Retina (tissue), 1 donor: ENCODE data around the gene ART4.

Source experiments
- DNase-seq: peaks from one replicate; pipeline ENCODE4 v3.0.0-alpha.2; 2016

ART4 gene

DNA sequence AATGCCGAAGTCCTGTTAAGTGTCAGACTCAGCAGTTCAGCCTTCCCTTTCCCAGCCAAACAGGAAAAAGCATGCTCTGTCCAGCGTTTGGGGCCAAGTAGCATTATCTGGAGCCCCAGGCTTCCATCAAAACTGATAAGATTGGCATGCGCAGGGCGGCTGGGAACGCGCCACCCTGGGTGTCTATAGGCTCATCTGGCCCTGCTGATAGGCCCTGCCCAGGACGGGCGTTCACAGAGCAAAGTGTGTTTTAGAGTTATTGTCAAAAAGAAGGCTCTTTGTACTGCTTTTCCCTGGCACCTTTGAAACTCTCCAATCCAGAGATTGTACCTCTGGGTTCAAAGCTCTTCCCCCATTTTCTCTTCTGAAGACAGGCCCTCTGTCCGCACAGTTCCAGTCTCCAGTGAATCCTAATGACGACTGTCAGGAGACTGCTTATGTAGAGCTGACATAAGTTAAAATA lies at the start of gene ART4:
Gene ART4, minus strand, starts transcription at position 102 of the 463 bp plus-strand sequence. CDS start 413 bp downstream, outside the sequence.
- DNase-seq: no peak

DNA sequence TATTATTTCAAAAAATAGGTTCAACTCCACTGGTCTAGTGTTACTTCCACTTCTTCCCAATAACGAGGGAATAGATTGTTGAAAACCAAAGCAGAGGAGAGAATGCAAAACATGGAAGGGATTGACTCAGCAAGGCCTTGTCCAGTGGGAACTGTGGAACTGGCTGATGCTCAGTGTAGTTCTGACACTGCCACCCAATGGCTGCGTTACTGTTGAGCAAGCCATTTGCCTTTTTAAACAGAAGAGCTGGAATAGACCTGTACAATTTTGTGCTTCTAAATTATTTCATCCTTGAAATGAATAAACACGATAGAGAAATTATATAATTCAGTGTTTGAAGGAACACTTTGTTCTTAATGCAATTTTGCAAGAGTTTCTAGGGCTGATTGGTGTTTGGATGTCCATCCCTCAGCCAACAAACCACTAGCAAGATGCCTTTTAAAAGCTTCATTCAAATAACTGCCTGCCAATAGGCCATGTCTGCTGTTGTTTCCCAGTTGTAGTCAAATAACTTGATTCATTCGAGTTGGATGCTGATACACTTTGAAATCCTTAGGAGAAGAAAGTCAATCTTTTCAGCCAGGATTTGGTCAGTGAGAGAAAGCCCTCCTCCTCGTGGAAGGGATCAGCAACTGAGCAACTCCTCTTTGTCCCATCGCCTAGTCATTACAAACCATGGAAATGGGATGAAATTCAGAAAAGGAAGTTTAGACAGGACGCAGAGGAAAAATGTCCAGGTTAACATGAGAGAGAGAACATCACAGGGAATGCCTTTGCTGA lies 49.6 kb upstream of the ART4 start:
- DNase-seq: no peak

DNA sequence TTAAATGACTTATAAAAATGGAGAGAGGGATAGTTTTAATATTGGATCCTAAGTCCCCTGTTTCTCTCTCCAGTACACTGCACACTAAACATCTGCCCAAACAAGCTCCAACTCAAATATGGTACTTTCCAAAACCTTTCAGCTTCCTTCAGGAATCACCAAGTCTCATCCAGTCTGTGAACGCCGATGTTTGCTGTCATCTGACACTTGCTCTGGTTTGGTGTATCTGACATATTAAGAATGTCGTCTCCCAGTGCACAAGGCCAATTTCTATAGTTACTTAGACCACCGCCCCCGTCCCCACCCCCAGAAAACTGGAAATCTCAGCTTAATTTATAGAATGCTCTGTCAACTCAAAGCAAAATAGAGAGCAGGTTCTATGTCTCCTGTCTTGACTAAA lies 47.4 kb upstream of the ART4 start:
- no peak for DNase-seq

- no peak for DNase-seq
Observed at GRCh38 chr12:14886271-14886670, 42.9 kb upstream of the ART4 start.

DNA sequence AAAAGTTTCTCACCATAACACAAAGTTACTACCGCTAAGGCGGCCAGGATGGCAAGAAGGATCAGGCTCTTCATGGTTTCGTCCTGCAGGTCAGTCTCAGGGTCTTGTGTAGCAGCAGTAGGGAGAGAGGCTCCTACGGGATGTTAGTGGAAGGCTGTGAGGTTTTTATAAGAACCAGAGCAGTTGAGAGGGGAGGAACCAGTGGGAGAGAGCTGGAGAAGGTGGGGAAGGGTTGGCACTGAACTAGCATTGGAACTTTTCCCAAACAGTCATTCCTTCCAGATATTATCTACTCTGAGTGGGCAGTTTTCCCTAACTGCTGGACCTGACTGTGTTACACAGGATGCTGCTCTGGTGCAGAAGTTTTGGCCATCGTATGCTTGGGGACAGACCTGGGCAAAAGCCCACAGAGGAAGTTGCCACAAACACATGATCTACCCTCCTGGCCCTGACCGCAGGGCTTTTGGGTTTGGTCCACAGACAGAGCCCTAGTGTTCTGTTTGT lies 42.4 kb upstream of the ART4 start, which contains the start of gene MGP:
Gene MGP, minus strand, starts transcription at position 137 of the 504 bp plus-strand sequence. Its CDS starts 63 bp downstream, at position 74.
- DNase-seq: no peak

DNA sequence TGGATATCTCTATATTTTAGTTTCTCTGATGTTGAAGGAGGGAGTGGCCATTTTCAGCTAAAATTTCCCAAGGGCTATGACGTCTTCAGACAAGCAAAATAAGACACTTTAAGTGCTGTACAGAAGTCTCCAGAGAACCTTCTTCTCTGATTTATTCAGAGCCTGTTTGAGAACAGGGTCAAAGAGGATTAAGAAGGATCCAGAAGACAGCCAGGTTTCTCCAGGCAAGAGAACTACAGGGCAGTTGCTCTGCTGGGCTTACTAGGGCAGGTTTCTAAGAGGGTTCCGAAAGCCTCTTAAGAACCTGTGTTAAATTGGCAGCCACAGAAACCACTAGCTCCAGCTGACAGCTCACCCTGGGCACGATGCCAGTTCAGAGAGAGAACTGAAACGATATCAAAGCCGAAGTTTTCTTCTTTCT lies 41.1 kb upstream of the ART4 start:
- peak; percentile 38 for DNase-seq

DNA sequence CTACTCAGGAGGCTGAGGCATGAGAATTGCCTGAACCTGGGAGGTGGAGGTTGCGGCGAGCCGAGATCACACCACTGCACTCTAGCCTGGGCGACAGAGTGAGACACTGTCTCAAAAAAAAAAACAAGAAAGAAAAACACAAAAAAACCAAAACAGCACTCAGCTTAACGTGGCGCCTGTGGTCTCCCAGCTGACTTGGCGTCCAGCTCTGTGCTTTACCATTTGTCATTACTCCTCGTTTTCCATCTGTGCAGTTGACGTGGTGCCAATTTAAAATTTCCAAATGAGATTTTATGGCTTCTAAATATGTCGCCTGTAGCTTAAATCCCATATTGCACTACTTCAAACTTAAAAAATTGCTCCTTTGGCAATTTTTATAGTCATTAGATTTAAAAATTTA lies 40.4 kb upstream of the ART4 start:
- no peak for DNase-seq

DNA sequence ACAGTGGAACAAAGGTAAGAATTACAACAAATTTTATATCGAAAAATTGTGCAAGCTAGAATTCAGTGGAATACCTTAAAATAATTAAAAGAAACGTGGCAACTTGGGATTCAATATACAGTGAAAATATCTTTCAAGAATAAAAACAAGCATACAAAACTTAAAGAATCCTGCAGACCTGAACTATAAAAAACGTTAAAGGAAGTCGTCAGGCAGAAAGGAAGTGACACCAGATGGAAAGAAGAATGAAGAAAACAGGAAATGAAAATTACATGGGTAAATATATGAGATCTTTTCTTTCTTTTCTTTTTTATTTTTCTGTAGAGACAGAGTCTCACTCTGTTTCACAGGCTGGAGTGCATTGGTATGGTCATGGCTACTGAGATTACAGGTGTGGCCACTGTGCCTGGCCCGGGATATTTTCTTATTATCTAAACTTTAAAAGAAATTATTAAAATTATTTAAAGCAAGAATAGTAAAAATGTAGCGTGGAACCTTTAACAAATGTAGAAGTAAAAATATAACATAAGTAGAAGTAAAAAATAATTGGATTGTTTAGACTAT lies 37.6 kb upstream of the ART4 start:
- DNase-seq: no peak

DNA sequence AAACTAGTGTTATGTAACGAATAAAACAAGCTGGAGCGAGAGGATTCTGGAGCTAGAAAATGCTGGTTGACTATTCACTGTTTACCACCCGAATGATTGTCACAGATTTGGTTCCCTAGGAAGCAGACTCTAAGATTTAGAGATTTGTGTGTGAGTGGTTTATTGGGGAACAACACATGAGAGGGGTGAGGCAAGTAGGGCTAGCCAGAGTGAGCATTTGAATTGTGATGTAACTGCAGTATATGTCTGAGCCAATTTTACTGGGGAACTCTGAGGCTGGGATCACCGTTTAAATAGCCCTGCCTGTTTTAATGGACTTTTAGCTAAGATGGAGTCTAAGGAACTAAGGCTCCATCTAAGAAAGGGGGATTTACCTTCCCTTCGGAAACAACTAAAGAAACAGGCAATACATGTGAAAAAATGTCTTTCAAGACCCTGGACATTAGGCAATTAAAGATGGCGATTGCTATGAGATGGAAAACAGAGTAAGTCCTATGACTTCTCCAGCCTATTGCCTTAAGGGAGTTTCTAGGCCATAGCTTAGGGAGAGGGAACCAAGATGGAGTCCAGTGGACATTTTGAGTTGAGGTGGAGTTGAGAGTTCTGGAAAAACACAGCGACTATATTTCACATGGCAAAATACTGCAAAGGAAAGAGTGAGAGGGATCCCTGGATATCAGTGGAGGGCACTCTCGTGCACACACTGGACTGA lies 36.1 kb upstream of the ART4 start:
- DNase-seq: no peak

- no peak for DNase-seq
Observed at GRCh38 chr12:14878488-14878887, 35.2 kb upstream of the ART4 start.

DNA sequence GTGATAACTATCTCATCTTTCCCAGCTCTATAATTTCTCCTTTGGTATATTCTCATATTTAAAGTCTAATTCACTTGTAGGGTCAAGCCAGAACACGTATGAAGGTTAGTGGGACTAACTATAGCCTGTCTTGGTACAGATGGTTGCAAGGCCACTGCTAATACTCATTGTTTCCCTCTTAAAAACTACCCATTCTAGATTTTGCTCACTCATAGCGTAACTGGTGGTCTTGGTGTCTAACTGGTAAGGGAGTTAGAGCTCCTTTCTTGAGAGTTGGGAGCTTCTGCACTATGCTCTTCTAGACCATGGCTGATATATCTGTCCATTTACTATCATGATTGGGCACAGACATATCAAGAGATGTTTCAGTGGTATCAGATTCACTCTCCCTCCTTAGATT lies 33.5 kb upstream of the ART4 start:
- no peak for DNase-seq

GRCh38 chr12:14874882-14875281 lies 31.6 kb upstream of the ART4 start:
- no peak for DNase-seq

DNA sequence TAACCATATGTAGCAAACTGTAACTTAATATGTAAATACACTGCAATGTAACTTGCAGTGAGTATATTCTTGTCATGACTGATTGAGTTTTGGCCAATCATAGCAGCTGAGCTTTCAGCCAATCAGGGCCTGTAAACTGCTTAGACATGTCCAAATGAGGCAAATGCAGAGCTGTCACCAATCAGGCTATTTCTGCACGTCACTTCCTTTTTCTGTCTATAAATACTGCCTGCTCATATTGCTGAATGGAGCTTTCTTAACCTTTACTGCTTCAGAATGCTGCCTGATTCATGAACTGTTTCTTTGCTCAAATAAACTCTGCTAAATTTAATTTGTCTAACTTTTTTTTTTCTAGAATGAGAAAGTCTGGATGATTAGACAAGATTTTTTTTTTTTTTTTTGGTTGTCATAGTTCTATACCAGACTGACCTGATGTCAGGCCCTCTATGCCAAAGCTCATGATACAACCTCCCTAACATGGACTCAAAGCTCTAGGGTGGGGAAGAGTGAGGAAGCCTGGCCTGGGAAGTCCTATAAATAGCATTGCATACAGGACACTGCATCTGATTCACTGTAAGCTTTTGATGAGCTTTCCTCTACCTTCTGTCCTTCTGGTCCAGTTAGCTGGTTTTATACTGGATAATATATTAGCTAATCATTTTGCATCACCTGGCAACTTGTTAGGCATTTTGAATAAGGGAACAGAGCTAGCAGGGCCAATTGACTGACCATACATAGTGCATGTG lies 30.3 kb upstream of the ART4 start:
- DNase-seq: no peak

GRCh38 chr12:14871886-14872285 lies 28.6 kb upstream of the ART4 start:
- no peak for DNase-seq

GRCh38 chr12:14871247-14871646 lies 27.9 kb upstream of the ART4 start:
- no peak for DNase-seq

DNA sequence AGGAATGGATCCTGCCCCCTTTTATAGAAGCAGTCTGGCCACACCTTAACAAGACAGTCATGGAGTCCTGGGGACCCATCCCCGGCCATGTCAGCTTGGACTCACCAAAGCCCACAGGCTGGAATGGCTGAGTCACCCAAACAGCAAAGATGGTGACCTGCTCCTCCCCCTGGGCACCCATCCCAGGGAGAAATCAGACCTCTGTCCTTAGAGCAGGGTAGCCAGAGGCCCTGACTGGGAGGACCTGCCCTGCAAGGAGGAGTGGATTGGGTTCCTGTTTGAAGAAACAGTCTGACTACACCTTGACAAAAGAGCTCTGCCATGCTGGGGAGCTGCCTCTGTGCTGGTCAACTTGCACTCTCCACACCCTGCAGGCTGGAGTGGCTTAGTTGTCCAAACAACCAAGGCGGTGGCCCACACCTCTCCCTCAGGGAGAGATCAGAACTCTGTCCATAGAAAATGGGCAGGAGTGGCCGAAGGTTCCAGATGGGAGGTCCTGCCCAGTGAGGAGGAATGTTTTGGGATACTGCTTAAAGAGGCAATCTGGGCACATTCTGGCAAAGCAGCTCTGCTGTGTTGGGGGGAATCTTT lies 25.7 kb upstream of the ART4 start:
- DNase-seq: no peak

- no peak for DNase-seq
Observed at GRCh38 chr12:14860490-14860889, 17.2 kb upstream of the ART4 start.

GRCh38 chr12:14858513-14858912 lies 15.2 kb upstream of the ART4 start:
- no peak for DNase-seq

GRCh38 chr12:14854586-14855183 lies 11.4 kb upstream of the ART4 start:
- DNase-seq: no peak

GRCh38 chr12:14853961-14854360 lies 10.6 kb upstream of the ART4 start:
- no peak for DNase-seq

GRCh38 chr12:14852880-14853279 lies 9.6 kb upstream of the ART4 start:
- no peak for DNase-seq
